GM23248 (cell line): ENCODE data around the gene KRTAP19-2. TPM values are rescaled to one million over a fixed set of nuclear protein-coding genes. Genes with fewer than 3 reads are reported as not detected.

Source experiments
- DNase-seq: peaks from one replicate; pipeline ENCODE4 v3.0.0-alpha.2; 2015
- H2AFZ ChIP-seq: fragments of 200-600 bp; sonication (generic); 2 replicates; pipeline ENCODE4 v1.6.1; 2016; ENCODE audit warnings: antibody characterized with exemption
- H3F3A ChIP-seq: fragments of 200-600 bp; sonication (generic); 2 replicates; pipeline ENCODE4 v1.6.1; 2016; ENCODE audit warnings: mild to moderate bottlenecking, antibody characterized with exemption, mixed run types; ENCODE audit not compliant: insufficient read depth
- H3K27ac ChIP-seq: fragments of 200-600 bp; sonication (generic); 2 replicates; pipeline ENCODE4 v1.5.1; 2016; ENCODE audit warnings: mild to moderate bottlenecking
- H3K27me3 ChIP-seq: fragments of 200-600 bp; sonication (generic); replicated peaks from 2 replicates; pipeline ENCODE4 v1.6.1; 2016; ENCODE audit warnings: mild to moderate bottlenecking; ENCODE audit not compliant: insufficient read depth
- H3K36me3 ChIP-seq: fragments of 200-600 bp; sonication (generic); 2 replicates; pipeline ENCODE4 v1.6.1; 2016; ENCODE audit warnings: low read depth, mild to moderate bottlenecking
- H3K4me1 ChIP-seq: fragments of 200-600 bp; sonication (generic); 2 replicates; pipeline ENCODE4 v1.6.1; 2016; ENCODE audit warnings: mild to moderate bottlenecking; ENCODE audit not compliant: insufficient read depth
- H3K4me2 ChIP-seq: fragments of 200-600 bp; sonication (generic); one replicate; pipeline ENCODE4 v1.6.1; 2016; ENCODE audit warnings: mild to moderate bottlenecking; ENCODE audit not compliant: unreplicated experiment
- H3K4me3 ChIP-seq: fragments of 200-600 bp; sonication (generic); 2 replicates; pipeline ENCODE4 v1.5.1; 2016; ENCODE audit warnings: mild to moderate bottlenecking
- H3K79me2 ChIP-seq: fragments of 200-600 bp; sonication (generic); 2 replicates; pipeline ENCODE4 v1.6.1; 2016; ENCODE audit warnings: mild to moderate bottlenecking; ENCODE audit not compliant: insufficient read depth
- H3K9ac ChIP-seq: fragments of 200-600 bp; sonication (generic); 2 replicates; pipeline ENCODE4 v1.6.1; 2016; ENCODE audit warnings: mild to moderate bottlenecking
- H3K9me2 ChIP-seq: fragments of 200-600 bp; sonication (generic); 2 replicates; pipeline ENCODE4 v1.6.1; 2016; ENCODE audit warnings: mixed run types, mild to moderate bottlenecking, moderate library complexity; ENCODE audit not compliant: insufficient read depth
- H3K9me3 ChIP-seq: fragments of 200-600 bp; sonication (generic); one replicate; pipeline ENCODE4 v1.6.1; 2017; ENCODE audit warnings: low read depth
- H4K20me1 ChIP-seq: fragments of 200-600 bp; sonication (generic); 2 replicates; pipeline ENCODE4 v1.6.0; 2016; ENCODE audit not compliant: insufficient read depth
- EZH2 ChIP-seq: fragments of 200-600 bp; sonication (generic); IDR thresholded peaks from 2 replicates; pipeline ENCODE4 v1.6.1; 2018; ENCODE audit warnings: antibody characterized with exemption, mild to moderate bottlenecking; ENCODE audit not compliant: insufficient read depth, poor library complexity, severe bottlenecking
- EZH2phosphoT487 ChIP-seq: fragments of 200-600 bp; sonication (generic); IDR thresholded peaks from 2 replicates; pipeline ENCODE4 v1.6.1; 2018; ENCODE audit warnings: antibody characterized with exemption, moderate library complexity, mild to moderate bottlenecking, low read depth; ENCODE audit not compliant: insufficient read depth
- WGBS, 2 experiments: methylation state at CpG; one replicate each; pipeline ENCODE4 v1.1.6; 2015 to 2017; ENCODE audit warnings: low lambda C conversion rate in 2 of 2, low coverage in 1 of 2; ENCODE audit errors: missing lambda C conversion rate in 2 of 2; 5-methylcytosine and 5-hydroxymethylcytosine counted together
- in situ Hi-C: fragments of 300-500 bp; cut with MboI; formaldehyde crosslinking; loops from 2 replicates; pipeline ENCODE4 v1.15.0; 2020
- polyA plus RNA-seq: library from polyadenylated mRNA; unstranded; fragments of >200 nt; fragmentation: Nextera tagmentation; extraction: Ambion mirVana; gene quantifications from 2 replicates; pipeline ENCODE4 v1.2.1, GENCODE V29; 2016
- total RNA-seq: library from RNA; depleted of rRNA; stranded (reverse); fragments of >200 nt; shearing (Covaris generic); gene quantifications from 2 replicates; pipeline ENCODE4 v1.2.3, GENCODE V29; 2014

KRTAP19-2 gene
- total and polyA plus RNA-seq, 2 experiments from 2014 or later, result not detected

- no peak within 1 kb of the TSS for H3K4me2 ChIP-seq
- H3K79me2 ChIP-seq, result no peaks in the 10 kb centered on the region
- H3K4me3 ChIP-seq, result no peak within 1 kb of the TSS
- no peak for TF ChIP-seq EZH2
- no peak for TF ChIP-seq EZH2phosphoT487
- no peaks in the 10 kb centered on the region for H3K36me3 ChIP-seq
- WGBS, 2 experiments, result 6 to 8% methylated on average over 4 of the region's 4 CpGs
- no peaks in the 10 kb centered on the region for H3K4me1 ChIP-seq
- H2AFZ ChIP-seq, result no peak within 1 kb of the TSS
- H3K27ac ChIP-seq, result no peak within 1 kb of the TSS
- in situ Hi-C loops, result no loop called here
- no peaks in the 10 kb centered on the region for H3K27me3 ChIP-seq
- no peaks in the 10 kb centered on the region for H3K9me2 ChIP-seq
- no peaks in the 10 kb centered on the region for H3F3A ChIP-seq
- DNase-seq, result no peak
- H4K20me1 ChIP-seq, result no peaks in the 10 kb centered on the region
- no peaks in the 10 kb centered on the region for H3K9me3 ChIP-seq
- no peak within 1 kb of the TSS for H3K9ac ChIP-seq
These were observed 9.8 kb upstream of the KRTAP19-2 start, which contains the start of gene KRTAP19-4 for GRCh38 chr21:30497065-30497464. TSS of gene KRTAP19-4 (minus strand) at chr21:30497165. CDS start at chr21:30497110, 55 bp downstream.

- no peak for DNase-seq
- 16 to 24% methylated on average over 2 of the region's 2 CpGs for WGBS, 2 experiments
- Histone ChIP-seq H3K4me2 (no peak within 1 kb of the TSS), H3K36me3 (no peaks in the 10 kb centered on the region), H4K20me1 (no peaks in the 10 kb centered on the region), H3K9ac (no peak within 1 kb of the TSS), H3K4me1 (no peaks in the 10 kb centered on the region), H3K27ac (no peak within 1 kb of the TSS), H2AFZ (no peak within 1 kb of the TSS), H3K4me3 (no peak within 1 kb of the TSS), H3K9me3 (no peaks in the 10 kb centered on the region), H3F3A (no peaks in the 10 kb centered on the region), H3K9me2 (no peaks in the 10 kb centered on the region), H3K27me3 (no peaks in the 10 kb centered on the region), H3K79me2 (no peaks in the 10 kb centered on the region)
- TF ChIP-seq EZH2phosphoT487 (no peak), EZH2 (no peak)
- in situ Hi-C loops, result no loop called here
These were observed 4.8 kb upstream of the KRTAP19-2 start, which contains the start of gene KRTAP19-3 for GRCh38 chr21:30491963-30492428. TSS of gene KRTAP19-3 (minus strand) at chr21:30492013. CDS start at chr21:30491957, 56 bp downstream.

GRCh38 chr21:30486180-30486579 lies 1.1 kb downstream of the KRTAP19-2 start:
- in situ Hi-C loops, result no loop called here
- WGBS, 2 experiments, result 8 to 9% methylated on average over 2 of the region's 2 CpGs

GRCh38 chr21:30482130-30482529 lies 5.1 kb downstream of the KRTAP19-2 start:
- H3K79me2 ChIP-seq, result no peaks in the 10 kb centered on the region
- H3F3A ChIP-seq, result no peaks in the 10 kb centered on the region
- no peak overlapping the region for H3K4me3 ChIP-seq
- H3K27me3 ChIP-seq, result no peaks in the 10 kb centered on the region
- no peaks in the 10 kb centered on the region for H3K36me3 ChIP-seq
- no peaks in the 10 kb centered on the region for H3K9me2 ChIP-seq
- no peak overlapping the region for H2AFZ ChIP-seq
- no peak for DNase-seq
- 18 to 22% methylated on average over 2 of the region's 2 CpGs for WGBS, 2 experiments
- no peaks in the 10 kb centered on the region for H3K4me1 ChIP-seq
- no peaks in the 10 kb centered on the region for H3K9me3 ChIP-seq
- no peak overlapping the region for H3K9ac ChIP-seq
- no peak overlapping the region for H3K4me2 ChIP-seq
- no peaks in the 10 kb centered on the region for H4K20me1 ChIP-seq
- in situ Hi-C loops, result no loop called here
- TF ChIP-seq EZH2 (no peak), EZH2phosphoT487 (no peak)
- H3K27ac ChIP-seq, result no peak overlapping the region

More at GRCh38 chr21:30486180-30486579, 1.1 kb downstream of the KRTAP19-2 start:
- H3K9me3 ChIP-seq, result no peaks in the 10 kb centered on the region
- H3K4me2 ChIP-seq, result no peak overlapping the region
- H3K27ac ChIP-seq, result no peak overlapping the region
- no peaks in the 10 kb centered on the region for H3K79me2 ChIP-seq
- no peaks in the 10 kb centered on the region for H3K4me1 ChIP-seq
- no peak overlapping the region for H2AFZ ChIP-seq
- no peaks in the 10 kb centered on the region for H3K27me3 ChIP-seq
- H3K9ac ChIP-seq, result no peak overlapping the region
- H4K20me1 ChIP-seq, result no peaks in the 10 kb centered on the region
- no peaks in the 10 kb centered on the region for H3K36me3 ChIP-seq
- DNase-seq, result no peak
- no peaks in the 10 kb centered on the region for H3K9me2 ChIP-seq
- no peak overlapping the region for H3K4me3 ChIP-seq
- no peaks in the 10 kb centered on the region for H3F3A ChIP-seq
- no peak for TF ChIP-seq EZH2phosphoT487

- H3K4me2 ChIP-seq, result no peak within 1 kb of the TSS
These were observed 7.1 kb downstream of the KRTAP19-2 start, which contains the start of gene KRTAP19-1 for GRCh38 chr21:30480145-30480544. TSS of gene KRTAP19-1 (minus strand) at chr21:30480367. CDS start at chr21:30480317, 50 bp downstream.

More at GRCh38 chr21:30480145-30480544, 7.1 kb downstream of the KRTAP19-2 start, which contains the start of gene KRTAP19-1:
- no peak for TF ChIP-seq EZH2phosphoT487
- no peak for TF ChIP-seq EZH2
- no peaks in the 10 kb centered on the region for H3K4me1 ChIP-seq
- DNase-seq, result no peak
- H3K27ac ChIP-seq, result no peak within 1 kb of the TSS
- H3K27me3 ChIP-seq, result no peaks in the 10 kb centered on the region
- no peaks in the 10 kb centered on the region for H3F3A ChIP-seq
- no peaks in the 10 kb centered on the region for H3K36me3 ChIP-seq
- no peak within 1 kb of the TSS for H3K4me3 ChIP-seq
- H4K20me1 ChIP-seq, result no peaks in the 10 kb centered on the region
- H3K9me2 ChIP-seq, result no peaks in the 10 kb centered on the region
- H2AFZ ChIP-seq, result no peak within 1 kb of the TSS
- no peak within 1 kb of the TSS for H3K9ac ChIP-seq
- H3K9me3 ChIP-seq, result no peaks in the 10 kb centered on the region
- in situ Hi-C loops, result no loop called here
- no peaks in the 10 kb centered on the region for H3K79me2 ChIP-seq
- 25 to 30% methylated on average over 7 of the region's 7 CpGs for WGBS, 2 experiments
